ENCODE data around the gene FNIP1.
"Not testable (repeated sequence)": the region's sequence is repeated elsewhere in the genome, so short reads cannot be mapped to it uniquely, and the experiment has no call there.

GRCh38 chr5:131724089-131724488 is 72.7 kb downstream of the FNIP1 start:
- not testable (repeated sequence) for TF ChIP-seq EZH2 (IDR thresholded peaks at IDR 0.05; ENCODE audit: insufficient read depth, low read length); CTCF (IDR thresholded peaks at IDR 0.05; ENCODE audit: insufficient read depth, low read depth, low read length)

Measured in astrocyte (in vitro differentiated cells and primary cell).